D721Med (cell line): ENCODE results near the gene CD1C.

Experiments
- DNase-seq: peaks from one replicate; pipeline ENCODE4 v3.0.0; 2011; ENCODE audit warnings: low spot score; ENCODE audit not compliant: insufficient read length
- FAIRE-seq: peaks from 2 replicates; lab custom pipeline; 2011; peaks lifted over from hg19 to GRCh38; lab: Jason Lieb, UNC
- TF ChIP-seq, protein P1 (sequence below): IDR thresholded peaks from 2 replicates; pipeline ENCODE4 v1.5.1; 2012; ENCODE audit warnings: mild to moderate bottlenecking, control low read depth; ENCODE audit not compliant: insufficient read depth; ENCODE audit errors: missing control alignments

Gene CD1C

DNA sequence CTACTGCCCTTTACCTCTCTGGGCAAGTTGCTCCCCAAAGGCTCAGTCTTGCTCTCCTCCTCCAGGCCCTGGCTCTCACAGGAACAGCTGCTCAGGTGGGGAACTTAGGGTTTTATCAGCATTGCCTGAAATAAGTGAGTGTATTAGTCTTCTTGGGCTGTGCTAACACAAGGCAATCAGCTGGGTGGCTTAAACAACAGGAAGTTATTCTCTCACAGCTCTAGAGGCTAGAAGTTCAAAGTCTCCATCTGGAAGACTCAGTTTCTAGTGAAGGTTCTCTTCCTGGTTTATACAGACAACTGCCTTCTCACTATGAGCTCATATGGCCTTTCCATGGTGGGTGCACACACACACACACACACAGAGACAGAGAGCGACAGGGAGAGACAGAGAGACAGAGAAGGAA lies 2.8 kb upstream of the CD1C start:
- no peak for FAIRE-seq
- DNase-seq: no peak
- TF ChIP-seq, protein P1, sequence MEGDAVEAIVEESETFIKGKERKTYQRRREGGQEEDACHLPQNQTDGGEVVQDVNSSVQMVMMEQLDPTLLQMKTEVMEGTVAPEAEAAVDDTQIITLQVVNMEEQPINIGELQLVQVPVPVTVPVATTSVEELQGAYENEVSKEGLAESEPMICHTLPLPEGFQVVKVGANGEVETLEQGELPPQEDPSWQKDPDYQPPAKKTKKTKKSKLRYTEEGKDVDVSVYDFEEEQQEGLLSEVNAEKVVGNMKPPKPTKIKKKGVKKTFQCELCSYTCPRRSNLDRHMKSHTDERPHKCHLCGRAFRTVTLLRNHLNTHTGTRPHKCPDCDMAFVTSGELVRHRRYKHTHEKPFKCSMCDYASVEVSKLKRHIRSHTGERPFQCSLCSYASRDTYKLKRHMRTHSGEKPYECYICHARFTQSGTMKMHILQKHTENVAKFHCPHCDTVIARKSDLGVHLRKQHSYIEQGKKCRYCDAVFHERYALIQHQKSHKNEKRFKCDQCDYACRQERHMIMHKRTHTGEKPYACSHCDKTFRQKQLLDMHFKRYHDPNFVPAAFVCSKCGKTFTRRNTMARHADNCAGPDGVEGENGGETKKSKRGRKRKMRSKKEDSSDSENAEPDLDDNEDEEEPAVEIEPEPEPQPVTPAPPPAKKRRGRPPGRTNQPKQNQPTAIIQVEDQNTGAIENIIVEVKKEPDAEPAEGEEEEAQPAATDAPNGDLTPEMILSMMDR: no peak

DNA sequence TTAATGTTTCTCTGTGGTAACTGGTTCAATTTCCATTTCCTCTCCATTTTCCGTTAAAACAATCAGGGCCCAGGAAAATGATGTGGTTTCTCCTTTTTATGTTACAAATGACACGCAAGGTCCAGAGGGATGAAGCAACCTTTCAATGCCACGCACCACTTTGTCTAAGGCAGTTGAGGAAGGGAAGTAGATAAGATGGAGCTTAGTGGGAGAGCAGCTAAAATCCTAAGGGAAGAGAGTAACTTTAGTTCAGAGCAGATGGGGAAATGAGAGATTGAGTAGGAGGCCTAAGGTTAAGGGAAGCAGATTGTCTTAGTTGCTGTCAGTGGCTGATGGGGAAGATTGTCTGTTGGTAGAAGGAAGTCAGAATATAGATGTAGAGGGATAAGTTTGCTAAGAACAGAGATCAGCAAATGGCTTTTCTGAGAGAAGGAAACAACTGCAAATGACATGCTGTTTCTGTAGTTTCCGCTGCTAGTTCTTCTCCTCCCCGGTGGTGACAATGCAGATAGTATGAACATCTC lies 660 bp downstream of the CD1C start:
- FAIRE-seq (no peak), DNase-seq (no peak)
- TF ChIP-seq, protein P1: no peak

DNA sequence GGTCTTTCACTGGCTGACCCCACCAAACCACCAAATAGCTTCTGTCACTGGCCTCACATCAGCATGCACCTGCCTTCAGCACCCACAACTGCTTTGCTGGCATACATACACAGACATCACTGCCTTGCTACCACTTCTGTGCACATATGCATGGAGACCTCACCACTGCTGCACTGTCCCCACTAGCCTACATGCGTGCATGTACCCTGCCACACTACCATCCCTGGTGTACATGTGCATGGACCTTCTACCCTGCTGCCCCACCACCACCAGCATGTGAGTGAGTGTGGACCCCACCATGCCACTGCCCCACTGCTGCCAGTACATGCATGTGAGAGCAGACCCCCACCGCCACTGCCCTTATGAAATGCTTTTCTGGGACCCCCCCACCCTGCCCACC lies 6.1 kb downstream of the CD1C start:
- DNase-seq (no peak), FAIRE-seq (no peak)
- TF ChIP-seq, protein P1: no peak

DNA sequence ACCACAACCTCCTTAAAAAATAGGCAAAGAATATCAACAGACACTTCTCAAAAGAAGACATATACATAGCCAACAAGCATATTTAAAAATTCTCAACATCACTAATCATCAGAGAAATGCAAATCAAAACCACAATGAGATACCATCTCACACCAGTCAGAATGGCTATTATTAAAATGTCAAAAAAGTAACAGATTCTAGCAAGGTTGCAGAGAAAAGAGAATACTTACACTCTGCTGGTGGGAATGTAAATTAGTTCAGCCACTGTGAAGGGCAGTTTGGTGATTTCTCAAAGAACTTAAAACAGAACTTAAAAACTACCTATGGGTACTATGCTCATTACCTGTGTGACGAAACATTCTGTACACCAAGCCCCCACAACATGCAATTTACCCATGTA lies 20.9 kb downstream of the CD1C start:
- DNase-seq (no peak), FAIRE-seq (no peak)
- TF ChIP-seq, protein P1: no peak

DNA sequence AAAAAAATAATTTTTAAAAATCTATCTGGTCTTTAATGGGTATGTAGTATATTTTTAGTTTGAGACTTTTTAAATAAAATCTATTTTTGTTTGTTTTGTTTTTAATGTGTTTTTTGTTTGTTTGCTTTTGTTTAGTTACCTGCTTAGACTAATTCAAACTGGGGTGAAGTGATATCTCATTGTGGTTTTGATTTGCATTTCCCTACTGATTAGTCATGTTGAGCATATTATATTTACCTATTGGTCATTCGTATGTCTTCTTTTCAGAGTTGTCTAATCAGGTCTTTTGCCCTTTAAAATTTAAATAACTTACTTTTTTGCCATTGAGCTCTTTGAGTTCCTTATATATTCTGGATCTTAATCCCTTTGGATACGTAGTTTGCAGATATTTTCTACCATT lies 21.3 kb downstream of the CD1C start:
- TF ChIP-seq, protein P1: no peak
- no peak for FAIRE-seq
- no peak for DNase-seq

DNA sequence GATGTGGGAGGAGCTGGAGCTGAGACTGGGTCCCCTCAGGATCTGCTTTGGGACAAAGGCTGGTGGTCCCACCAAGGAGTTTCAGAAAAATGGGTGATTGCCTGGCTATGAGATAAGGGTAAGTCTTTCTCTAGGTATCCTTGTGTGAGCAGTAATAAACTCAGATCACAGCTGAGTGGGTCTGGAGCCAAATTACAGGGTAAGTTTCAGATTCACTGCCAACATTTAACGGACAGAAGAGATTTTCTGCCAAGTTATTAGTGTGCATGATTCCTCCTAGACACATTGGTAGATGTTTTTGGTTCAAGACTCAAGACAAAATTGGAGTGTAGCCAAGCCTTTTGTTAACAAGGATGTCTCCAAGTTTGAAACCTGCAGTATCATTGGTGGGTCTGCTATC lies 34.1 kb downstream of the CD1C start:
- FAIRE-seq (no peak), DNase-seq (no peak)
- TF ChIP-seq, protein P1: no peak

DNA sequence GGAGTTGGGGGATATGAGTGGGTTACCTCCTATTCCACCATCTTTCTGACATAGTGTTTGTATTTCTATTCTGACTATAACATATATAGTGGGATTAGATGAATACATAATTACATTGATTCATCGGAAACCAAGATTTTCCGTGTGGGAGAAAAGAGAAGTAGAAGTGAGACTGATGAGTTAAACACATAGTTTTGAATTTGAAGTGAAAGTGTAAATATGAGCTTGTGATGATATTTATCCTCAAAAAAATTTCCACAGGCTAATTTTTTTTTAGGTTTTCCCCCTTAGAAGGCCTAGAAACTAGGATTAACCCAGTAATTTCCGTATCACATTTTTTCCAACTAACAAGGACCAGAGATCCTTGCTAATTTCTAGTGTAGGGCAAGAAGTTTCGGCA lies 34.7 kb downstream of the CD1C start:
- TF ChIP-seq, protein P1: no peak
- DNase-seq: no peak
- no peak for FAIRE-seq
